ENCODE data around the gene RCAN1.
A peak's percentile ranks its signal among the peaks of the same experiment; 100 is the strongest.

GRCh38 chr21:34514576-34515115, 100.3 kb downstream of the RCAN1 start:
- TF ChIP-seq CTCF (IDR thresholded peaks at IDR 0.05; ENCODE audit: low read depth, low read length, missing input control) (no peak), REST (IDR thresholded peaks at IDR 0.05) (no peak), RAD21 (IDR thresholded peaks at IDR 0.05) (no peak), ZBTB33 (IDR thresholded peaks at IDR 0.05) (no peak), JUND (IDR thresholded peaks at IDR 0.05) (peak in 1 of 2 donors; percentile 30), HNF4G (IDR thresholded peaks at IDR 0.05) (no peak), FOXA1 (IDR thresholded peaks at IDR 0.05) (no peak), YY1 (IDR thresholded peaks at IDR 0.05) (no peak)

All from liver (tissue), 3 donors.